ENCODE measurements around the gene DMAP1.

GRCh38 chr1:44250068-44250781 lies 37.0 kb downstream of the DMAP1 start:
- no peak for TF ChIP-seq EGR1 (IDR thresholded peaks at IDR 0.05)
- no peak for TF ChIP-seq MAX (IDR thresholded peaks at IDR 0.05)
- TF ChIP-seq EP300 (IDR thresholded peaks at IDR 0.05; ENCODE audit: borderline replicate concordance): no peak
- TF ChIP-seq TAF1 (IDR thresholded peaks at IDR 0.05; ENCODE audit: low read depth): no peak
- TF ChIP-seq TCF12 (IDR thresholded peaks at IDR 0.05; ENCODE audit: low read depth): no peak
